Limb (tissue), 2 donors: Measurements from ENCODE around the gene ALB.

Experiments
- DNase-seq, 2 donors: peaks; one replicate each; pipeline ENCODE4 v3.0.0-alpha.2; 2016; ENCODE audit errors: extremely low spot score in 2 of 2

The ALB gene

DNA sequence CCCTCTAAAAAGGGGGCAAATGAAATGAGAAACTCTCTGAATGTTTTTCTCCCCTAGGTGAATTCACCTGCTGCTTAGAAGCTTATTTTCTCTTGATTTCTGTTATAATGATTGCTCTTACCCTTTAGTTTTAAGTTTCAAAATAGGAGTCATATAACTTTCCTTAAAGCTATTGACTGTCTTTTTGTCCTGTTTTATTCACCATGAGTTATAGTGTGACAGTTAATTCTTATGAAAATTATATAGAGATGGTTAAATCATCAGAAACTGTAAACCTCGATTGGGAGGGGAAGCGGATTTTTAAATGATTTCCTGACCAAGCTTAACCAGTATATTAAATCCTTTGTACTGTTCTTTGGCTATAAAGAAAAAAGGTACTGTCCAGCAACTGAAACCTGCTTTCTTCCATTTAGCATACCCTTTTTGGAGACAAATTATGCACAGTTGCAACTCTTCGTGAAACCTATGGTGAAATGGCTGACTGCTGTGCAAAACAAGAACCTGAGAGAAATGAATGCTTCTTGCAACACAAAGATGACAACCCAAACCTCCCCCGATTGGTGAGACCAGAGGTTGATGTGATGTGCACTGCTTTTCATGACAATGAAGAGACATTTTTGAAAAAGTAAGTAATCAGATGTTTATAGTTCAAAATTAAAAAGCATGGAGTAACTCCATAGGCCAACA is 4.2 kb downstream of the ALB start:
- no peak for DNase-seq

DNA sequence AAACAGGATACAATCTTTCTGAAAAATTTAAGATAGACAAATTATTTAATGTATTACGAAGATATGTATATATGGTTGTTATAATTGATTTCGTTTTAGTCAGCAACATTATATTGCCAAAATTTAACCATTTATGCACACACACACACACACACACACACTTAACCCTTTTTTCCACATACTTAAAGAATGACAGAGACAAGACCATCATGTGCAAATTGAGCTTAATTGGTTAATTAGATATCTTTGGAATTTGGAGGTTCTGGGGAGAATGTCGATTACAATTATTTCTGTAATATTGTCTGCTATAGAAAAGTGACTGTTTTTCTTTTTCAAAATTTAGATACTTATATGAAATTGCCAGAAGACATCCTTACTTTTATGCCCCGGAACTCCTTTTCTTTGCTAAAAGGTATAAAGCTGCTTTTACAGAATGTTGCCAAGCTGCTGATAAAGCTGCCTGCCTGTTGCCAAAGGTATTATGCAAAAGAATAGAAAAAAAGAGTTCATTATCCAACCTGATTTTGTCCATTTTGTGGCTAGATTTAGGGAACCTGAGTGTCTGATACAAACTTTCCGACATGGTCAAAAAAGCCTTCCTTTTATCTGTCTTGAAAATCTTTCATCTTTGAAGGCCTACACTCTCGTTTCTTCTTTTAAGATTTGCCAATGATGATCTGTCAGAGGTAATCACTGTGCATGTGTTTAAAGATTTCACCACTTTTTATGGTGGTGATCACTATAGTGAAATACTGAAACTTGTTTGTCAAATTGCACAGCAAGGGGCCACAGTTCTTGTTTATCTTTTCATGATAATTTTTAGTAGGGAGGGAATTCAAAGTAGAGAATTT is 5.2 kb downstream of the ALB start:
- DNase-seq = no peak

DNA sequence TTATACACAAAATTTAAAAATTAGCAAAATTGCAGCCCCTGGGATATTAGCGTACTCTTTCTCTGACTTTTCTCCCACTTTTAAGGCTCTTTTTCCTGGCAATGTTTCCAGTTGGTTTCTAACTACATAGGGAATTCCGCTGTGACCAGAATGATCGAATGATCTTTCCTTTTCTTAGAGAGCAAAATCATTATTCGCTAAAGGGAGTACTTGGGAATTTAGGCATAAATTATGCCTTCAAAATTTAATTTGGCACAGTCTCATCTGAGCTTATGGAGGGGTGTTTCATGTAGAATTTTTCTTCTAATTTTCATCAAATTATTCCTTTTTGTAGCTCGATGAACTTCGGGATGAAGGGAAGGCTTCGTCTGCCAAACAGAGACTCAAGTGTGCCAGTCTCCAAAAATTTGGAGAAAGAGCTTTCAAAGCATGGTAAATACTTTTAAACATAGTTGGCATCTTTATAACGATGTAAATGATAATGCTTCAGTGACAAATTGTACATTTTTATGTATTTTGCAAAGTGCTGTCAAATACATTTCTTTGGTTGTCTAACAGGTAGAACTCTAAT is 6.0 kb downstream of the ALB start:
- no peak for DNase-seq

DNA sequence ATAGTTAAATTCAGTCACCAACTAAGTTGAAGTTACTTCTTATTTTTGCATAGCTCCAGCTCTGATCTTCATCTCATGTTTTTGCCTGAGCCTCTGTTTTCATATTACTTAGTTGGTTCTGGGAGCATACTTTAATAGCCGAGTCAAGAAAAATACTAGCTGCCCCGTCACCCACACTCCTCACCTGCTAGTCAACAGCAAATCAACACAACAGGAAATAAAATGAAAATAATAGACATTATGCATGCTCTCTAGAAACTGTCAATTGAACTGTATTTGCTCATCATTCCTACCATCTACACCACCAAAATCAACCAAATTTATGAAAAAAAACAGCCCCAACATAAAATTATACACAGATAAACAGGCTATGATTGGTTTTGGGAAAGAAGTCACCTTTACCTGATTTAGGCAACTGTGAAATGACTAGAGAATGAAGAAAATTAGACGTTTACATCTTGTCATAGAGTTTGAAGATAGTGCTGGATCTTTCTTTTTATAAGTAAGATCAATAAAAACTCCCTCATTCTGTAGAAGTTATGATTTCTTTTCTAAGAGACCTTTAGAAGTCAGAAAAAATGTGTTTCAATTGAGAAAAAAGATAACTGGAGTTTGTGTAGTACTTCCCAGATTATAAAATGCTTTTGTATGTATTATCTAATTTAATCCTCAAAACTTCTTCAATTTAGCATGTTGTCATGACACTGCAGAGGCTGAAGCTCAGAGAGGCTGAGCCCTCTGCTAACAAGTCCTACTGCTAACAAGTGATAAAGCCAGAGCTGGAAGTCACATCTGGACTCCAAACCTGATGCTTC is 7.0 kb downstream of the ALB start:
- DNase-seq = no peak

- no peak for DNase-seq
Observed at GRCh38 chr4:73411731-73412414, 7.8 kb downstream of the ALB start.

GRCh38 chr4:73413294-73413755 is 9.2 kb downstream of the ALB start:
- DNase-seq = no peak

GRCh38 chr4:73414936-73415271 is 10.8 kb downstream of the ALB start:
- no peak for DNase-seq

DNA sequence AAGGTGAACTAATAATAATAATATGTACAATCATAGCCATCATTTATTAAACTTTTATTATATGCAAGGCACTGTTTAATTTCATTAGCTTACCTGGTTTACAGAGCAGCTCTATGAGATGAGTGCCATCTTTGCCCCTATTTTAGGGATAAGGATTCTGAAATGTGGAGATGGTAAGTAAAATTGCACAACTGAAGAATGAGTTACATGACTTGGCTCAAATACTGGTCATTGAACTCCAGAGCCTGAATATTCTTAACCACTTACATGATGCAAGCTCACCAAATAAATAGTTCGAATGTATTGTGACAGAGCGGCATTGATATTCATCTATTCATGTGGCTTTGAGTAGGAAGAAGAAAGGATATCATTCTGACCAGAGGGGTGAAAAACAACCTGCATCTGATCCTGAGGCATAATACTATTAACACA is 11.7 kb downstream of the ALB start:
- no peak for DNase-seq

DNA sequence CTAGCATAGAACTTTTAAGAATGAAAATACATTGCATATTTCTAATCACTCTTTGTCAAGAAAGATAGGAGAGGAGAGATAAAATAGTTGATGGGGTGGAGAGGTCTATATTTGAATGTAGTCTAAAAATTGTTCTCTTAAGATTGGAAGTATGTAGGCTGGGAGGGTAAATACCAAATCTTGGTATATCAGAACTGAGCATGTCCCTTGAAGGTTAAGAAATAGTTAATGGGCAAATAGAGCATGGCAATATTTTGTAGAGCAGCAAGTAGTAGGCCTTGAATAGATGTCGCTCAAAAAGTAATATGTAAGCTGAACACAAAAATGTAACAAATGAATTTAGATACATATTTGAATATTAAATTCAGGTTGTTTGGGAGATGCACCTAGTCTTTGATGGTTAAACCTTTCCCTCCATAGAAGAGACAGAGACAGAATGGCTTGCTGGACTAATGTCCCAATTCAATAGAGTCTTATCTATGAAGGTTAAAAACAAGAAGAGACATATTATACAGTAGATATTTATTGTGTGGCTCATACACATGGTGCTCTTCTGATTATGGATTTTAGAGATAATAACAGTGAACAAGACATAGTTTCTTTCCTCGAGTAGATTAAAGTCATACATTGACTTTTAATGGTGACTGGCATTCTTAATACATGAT is 12.5 kb downstream of the ALB start:
- DNase-seq = no peak

DNA sequence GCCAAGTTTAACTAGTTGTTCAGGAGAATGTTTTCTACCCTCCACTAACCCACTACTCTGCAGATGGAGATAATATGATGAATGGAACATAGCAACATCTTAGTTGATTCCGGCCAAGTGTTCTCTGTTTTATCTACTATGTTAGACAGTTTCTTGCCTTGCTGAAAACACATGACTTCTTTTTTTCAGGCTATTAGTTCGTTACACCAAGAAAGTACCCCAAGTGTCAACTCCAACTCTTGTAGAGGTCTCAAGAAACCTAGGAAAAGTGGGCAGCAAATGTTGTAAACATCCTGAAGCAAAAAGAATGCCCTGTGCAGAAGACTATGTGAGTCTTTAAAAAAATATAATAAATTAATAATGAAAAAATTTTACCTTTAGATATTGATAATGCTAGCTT is 13.3 kb downstream of the ALB start:
- no peak for DNase-seq

- DNase-seq = no peak
Observed at GRCh38 chr4:73417973-73418372, 13.9 kb downstream of the ALB start.

GRCh38 chr4:73418677-73419076 is 14.6 kb downstream of the ALB start:
- no peak for DNase-seq

DNA sequence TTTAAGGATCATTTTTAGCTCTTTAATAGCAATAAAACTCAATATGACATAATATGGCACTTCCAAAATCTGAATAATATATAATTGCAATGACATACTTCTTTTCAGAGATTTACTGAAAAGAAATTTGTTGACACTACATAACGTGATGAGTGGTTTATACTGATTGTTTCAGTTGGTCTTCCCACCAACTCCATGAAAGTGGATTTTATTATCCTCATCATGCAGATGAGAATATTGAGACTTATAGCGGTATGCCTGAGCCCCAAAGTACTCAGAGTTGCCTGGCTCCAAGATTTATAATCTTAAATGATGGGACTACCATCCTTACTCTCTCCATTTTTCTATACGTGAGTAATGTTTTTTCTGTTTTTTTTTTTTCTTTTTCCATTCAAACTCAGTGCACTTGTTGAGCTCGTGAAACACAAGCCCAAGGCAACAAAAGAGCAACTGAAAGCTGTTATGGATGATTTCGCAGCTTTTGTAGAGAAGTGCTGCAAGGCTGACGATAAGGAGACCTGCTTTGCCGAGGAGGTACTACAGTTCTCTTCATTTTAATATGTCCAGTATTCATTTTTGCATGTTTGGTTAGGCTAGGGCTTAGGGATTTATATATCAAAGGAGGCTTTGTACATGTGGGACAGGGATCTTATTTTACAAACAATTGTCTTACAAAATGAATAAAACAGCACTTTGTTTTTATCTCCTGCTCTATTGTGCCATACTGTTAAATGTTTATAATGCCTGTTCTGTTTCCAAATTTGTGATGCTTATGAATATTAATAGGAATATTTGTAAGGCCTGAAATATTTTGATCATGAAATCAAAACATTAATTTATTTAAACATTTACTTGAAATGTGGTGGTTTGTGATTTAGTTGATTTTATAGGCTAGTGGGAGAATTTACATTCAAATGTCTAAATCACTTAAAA is 15.3 kb downstream of the ALB start:
- DNase-seq = no peak

DNA sequence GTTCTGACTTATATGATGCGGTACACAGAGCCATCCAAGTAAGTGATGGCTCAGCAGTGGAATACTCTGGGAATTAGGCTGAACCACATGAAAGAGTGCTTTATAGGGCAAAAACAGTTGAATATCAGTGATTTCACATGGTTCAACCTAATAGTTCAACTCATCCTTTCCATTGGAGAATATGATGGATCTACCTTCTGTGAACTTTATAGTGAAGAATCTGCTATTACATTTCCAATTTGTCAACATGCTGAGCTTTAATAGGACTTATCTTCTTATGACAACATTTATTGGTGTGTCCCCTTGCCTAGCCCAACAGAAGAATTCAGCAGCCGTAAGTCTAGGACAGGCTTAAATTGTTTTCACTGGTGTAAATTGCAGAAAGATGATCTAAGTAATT is 16.5 kb downstream of the ALB start:
- DNase-seq = no peak

DNA sequence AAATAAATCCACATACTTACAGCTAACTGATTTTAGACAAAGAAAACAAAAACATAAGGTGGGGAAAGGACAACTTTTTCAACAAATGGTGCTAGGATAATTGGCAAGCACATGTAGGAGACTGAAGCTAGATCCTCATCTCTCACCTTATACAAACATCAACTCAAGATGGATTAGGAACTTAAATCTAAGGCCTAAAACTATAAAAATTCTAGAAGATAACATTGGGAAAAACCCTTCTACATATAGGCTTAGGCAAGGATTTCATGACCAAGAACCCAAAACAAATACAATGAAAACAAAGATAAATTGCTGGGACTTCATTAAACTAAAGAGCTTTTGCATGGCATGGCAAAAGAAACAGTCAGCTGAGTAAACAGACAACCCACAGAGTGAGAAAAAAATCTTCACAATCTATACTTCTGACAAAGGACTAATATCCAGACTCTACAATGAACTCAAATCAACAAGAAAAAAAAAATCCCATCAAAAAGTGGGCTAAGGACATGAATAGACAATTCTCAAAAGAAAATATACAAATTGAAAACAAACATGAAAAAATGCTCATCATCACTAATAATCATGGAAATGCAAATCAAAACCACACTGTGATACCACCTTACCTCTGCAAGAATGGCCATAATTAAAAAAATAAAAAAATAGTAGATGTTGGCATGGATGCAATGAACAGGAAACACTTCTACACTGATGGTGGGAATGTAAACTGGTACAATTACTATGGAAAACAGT is 17.8 kb downstream of the ALB start:
- DNase-seq = no peak

DNA sequence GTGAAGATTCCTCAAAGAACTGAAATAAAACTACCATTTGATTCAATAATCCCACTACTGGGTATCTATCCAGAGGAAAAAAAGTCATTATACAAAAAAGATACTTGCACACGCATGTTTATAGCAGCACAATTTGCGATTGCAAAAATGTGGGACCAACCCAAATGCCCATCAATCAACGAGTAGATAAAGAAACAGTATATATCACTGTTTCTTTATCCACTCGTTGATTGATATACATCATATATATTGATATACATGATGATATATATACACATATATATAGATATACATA is 18.3 kb downstream of the ALB start:
- no peak for DNase-seq

GRCh38 chr4:73423184-73423583 is 19.1 kb downstream of the ALB start:
- DNase-seq = no peak

GRCh38 chr4:73426666-73427065 is 22.6 kb downstream of the ALB start:
- DNase-seq = no peak

- DNase-seq = no peak
Observed at GRCh38 chr4:73429118-73429517, 25.0 kb downstream of the ALB start.
